ENCODE measurements around the gene TBC1D32. TPM values are rescaled to one million over a fixed set of nuclear protein-coding genes. Genes with fewer than 3 reads are reported as not detected.
"Not testable (repeated sequence)": the region's sequence is repeated elsewhere in the genome, so short reads cannot be mapped to it uniquely, and the experiment has no call there.

The TBC1D32 gene, protein sequence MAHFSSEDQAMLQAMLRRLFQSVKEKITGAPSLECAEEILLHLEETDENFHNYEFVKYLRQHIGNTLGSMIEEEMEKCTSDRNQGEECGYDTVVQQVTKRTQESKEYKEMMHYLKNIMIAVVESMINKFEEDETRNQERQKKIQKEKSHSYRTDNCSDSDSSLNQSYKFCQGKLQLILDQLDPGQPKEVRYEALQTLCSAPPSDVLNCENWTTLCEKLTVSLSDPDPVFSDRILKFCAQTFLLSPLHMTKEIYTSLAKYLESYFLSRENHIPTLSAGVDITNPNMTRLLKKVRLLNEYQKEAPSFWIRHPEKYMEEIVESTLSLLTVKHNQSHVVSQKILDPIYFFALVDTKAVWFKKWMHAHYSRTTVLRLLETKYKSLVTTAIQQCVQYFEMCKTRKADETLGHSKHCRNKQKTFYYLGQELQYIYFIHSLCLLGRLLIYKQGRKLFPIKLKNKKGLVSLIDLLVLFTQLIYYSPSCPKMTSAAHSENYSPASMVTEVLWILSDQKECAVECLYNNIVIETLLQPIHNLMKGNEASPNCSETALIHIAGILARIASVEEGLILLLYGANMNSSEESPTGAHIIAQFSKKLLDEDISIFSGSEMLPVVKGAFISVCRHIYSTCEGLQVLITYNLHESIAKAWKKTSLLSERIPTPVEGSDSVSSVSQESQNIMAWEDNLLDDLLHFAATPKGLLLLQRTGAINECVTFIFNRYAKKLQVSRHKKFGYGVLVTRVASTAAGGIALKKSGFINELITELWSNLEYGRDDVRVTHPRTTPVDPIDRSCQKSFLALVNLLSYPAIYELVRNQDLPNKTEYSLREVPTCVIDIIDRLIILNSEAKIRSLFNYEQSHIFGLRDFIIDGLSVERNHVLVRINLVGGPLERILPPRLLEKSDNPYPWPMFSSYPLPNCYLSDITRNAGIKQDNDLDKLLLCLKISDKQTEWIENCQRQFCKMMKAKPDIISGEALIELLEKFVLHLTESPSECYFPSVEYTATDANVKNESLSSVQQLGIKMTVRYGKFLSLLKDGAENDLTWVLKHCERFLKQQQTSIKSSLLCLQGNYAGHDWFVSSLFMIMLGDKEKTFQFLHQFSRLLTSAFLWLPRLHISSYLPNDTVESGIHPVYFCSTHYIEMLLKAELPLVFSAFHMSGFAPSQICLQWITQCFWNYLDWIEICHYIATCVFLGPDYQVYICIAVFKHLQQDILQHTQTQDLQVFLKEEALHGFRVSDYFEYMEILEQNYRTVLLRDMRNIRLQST
- 10 to 100 TPM; 10.1 to 21.6 (median 14.7) TPM for total RNA-seq

DNA sequence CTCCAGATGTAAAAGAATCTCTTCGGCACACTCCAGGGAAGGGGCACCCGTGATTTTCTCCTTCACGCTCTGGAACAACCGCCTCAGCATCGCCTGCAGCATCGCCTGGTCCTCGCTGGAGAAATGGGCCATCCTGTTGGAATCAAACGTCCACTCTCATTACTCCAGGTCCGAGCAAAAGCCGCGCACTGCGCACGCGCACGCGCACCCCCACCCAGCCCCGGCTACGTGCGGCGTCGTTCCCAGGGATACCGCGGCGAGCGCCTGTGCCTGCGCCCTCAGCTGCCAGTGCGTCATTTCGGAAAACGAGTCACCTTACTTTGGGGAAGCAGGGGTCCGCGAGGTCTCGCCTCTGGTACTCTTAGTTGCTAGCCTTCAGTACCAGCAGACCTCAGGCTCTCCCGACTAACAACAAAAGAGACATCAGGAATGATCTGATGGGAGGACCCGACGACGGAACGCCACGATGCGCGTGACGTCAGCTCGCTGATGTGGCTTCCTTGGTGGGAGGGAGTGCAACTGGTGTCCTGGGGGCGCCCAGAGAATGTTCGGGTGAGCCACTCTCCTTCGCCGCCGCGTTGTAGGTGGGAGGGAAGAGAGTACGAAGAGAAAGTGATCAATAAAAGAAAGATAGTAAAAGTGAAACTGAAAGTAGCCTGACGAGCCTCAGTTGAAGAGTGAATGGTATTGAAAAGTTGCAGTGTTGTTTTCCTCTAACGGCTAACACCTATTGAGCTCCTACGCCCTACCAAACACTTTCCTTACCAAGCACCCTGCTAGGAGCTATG is at the start of gene TBC1D32:
Gene TBC1D32, minus strand, starts transcription at position 182 of the 788 bp plus-strand sequence. Its CDS starts 50 bp downstream, at position 132.
- in situ Hi-C loops (cut with MboI; ENCODE audit: low pct_unique_long_range_greater_than_20kb in 2 of 9, low sequenced_read_pairs in 9 of 9, unreplicated experiment in 9 of 9): no loop called here
- H3K4me1 ChIP-seq (replicated peaks in 1 of 2): peaks cover 11 to 14% of the 10 kb centered on the region in 2 donors
- H3K4me3 ChIP-seq: peak within 1 kb of the TSS; percentile 43 to 65 (median 52)
- ATAC-seq (replicated peaks in 6 of 8): peak; percentile 93 to 99 (median 97)
- H3K27ac ChIP-seq: peak within 1 kb of the TSS; percentile 85 to 94
- 0 to 20% (median 5%) methylated on average over 4 to 39 of the region's 52 CpGs for WGBS, 10 experiments

DNA sequence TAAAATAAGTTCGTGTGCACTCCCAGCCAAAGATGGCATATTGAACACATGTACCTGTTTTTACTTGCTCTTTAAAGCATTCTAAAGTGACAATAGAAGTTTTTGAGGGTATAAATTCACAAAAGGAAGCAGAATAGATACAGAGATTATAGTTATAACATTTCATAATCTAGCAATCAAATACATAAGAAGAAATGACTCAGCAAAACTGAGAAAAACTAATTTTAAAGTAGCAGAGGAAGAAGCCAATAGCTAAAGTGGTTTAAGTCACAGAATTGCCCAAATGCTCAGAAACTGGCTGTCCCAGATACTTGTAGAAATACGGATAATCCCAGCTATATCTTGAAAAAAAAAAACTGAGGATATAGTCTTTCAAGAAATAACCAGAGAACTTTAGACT is 49.2 kb upstream of the TBC1D32 start:
- Histone ChIP-seq H3K4me3 (no peak overlapping the region), H3K4me1 (replicated peaks in 1 of 2) (no peaks in the 10 kb centered on the region), H3K27ac (no peak overlapping the region)
- ATAC-seq (replicated peaks in 6 of 8): no peak
- in situ Hi-C loops (cut with MboI; ENCODE audit: low pct_unique_long_range_greater_than_20kb in 2 of 9, low sequenced_read_pairs in 9 of 9, unreplicated experiment in 9 of 9): no loop called here
- 0 to 88% (median 46%) methylated on average over 1 to 2 of the region's 2 CpGs; no CpG with 5 or more reads in 1 of the 10 experiments for WGBS, 10 experiments

DNA sequence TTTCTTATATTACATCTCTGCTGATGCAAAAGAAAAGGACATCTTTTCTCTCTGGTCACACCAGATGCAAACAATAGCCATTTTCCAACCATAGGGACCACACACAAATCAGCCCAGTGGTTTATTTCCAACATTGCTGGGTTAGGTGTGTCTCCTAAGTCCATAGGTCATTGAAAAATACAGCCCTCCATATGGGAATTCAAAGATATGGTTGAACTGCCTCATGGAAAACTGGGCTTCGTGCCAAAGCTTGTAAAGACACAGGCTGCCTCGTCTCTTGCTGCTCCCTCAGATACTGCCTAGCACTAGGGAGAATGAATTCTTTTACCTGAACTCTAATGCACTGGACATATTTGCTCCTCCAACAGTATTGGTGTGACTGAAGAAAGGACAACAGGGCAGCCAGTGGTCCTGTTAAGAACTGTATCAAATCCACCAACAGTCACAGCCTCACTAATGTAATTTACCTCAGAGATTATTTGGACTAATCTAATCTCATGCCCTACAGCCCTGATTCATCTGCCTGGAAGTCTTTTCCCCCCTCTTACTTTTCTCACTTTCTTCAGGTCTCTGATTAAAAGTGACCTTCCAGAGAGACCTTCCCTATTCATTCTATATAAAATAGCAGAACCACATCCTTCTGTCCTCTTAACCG is 48.3 kb upstream of the TBC1D32 start:
- ATAC-seq (replicated peaks in 6 of 8): peak in 3 of 8 experiments; percentile 11 to 91 (median 73)
- Histone ChIP-seq H3K4me1 (replicated peaks in 1 of 2) (no peaks in the 10 kb centered on the region), H3K27ac (no peak overlapping the region), H3K4me3 (no peak overlapping the region)
- 10 to 90% (median 60%) methylated on average over 1 to 3 of the region's 3 CpGs; no CpG with 5 or more reads in 2 of the 10 experiments for WGBS, 10 experiments
- in situ Hi-C loops (cut with MboI; ENCODE audit: low pct_unique_long_range_greater_than_20kb in 2 of 9, low sequenced_read_pairs in 9 of 9, unreplicated experiment in 9 of 9): no loop called here

DNA sequence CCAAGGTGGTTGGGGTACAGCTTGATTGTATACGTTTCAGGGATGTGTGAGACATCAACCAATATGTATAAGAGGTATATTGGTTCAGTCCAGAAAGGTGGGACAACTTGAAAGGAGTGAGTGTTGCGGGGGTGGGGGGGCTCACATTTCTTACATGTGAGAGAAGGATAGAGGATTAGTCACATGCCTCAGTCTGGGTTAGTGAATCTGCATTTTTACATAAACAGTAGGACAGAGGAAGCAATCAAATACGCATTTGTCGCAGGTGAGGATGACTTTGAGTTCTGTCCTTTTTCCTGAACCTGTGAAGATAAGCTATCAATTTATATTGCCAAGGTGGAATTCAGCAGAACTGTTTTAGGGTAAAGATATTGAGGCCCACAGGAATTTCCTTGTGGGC is 42.1 kb upstream of the TBC1D32 start:
- WGBS, 10 experiments: 48 to 100% (median 79%) methylated on average over 1 to 4 of the region's 4 CpGs; no CpG with 5 or more reads in 3 of the 10 experiments
- no peak for ATAC-seq (replicated peaks in 6 of 8)
- no peak overlapping the region for H3K4me3 ChIP-seq
- H3K4me1 ChIP-seq (replicated peaks in 1 of 2): no peaks in the 10 kb centered on the region
- no peak overlapping the region for H3K27ac ChIP-seq
- in situ Hi-C loops (cut with MboI; ENCODE audit: low pct_unique_long_range_greater_than_20kb in 2 of 9, low sequenced_read_pairs in 9 of 9, unreplicated experiment in 9 of 9): no loop called here

DNA sequence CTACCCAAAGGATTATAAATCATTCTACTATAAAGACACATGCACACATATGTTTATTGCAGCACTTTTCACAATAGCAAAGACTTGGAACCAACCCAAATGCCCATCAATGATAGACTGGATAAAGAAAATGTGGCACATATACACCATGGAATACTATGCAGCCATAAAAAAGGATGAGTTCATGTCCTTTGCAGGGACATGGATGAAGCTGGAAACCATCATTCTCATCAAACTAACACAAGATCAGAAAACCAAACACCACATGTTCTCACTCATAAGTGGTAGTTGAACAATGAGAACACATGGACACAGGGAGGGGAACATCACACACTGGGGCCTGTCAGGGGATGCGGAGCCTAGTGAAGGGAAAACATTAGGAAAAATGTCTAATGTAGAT is 39.9 kb upstream of the TBC1D32 start:
- ATAC-seq (replicated peaks in 6 of 8); in situ Hi-C loops (cut with MboI; ENCODE audit: low pct_unique_long_range_greater_than_20kb in 2 of 9, low sequenced_read_pairs in 9 of 9, unreplicated experiment in 9 of 9); H3K4me3 ChIP-seq; H3K4me1 ChIP-seq (replicated peaks in 1 of 2); H3K27ac ChIP-seq: not testable (repeated sequence)
- whole genome bisulfite sequencing, 10 experiments: 83 to 100% (median 100%) methylated on average over 1 of the region's 1 CpG; no CpG with 5 or more reads in 5 of the 10 experiments

DNA sequence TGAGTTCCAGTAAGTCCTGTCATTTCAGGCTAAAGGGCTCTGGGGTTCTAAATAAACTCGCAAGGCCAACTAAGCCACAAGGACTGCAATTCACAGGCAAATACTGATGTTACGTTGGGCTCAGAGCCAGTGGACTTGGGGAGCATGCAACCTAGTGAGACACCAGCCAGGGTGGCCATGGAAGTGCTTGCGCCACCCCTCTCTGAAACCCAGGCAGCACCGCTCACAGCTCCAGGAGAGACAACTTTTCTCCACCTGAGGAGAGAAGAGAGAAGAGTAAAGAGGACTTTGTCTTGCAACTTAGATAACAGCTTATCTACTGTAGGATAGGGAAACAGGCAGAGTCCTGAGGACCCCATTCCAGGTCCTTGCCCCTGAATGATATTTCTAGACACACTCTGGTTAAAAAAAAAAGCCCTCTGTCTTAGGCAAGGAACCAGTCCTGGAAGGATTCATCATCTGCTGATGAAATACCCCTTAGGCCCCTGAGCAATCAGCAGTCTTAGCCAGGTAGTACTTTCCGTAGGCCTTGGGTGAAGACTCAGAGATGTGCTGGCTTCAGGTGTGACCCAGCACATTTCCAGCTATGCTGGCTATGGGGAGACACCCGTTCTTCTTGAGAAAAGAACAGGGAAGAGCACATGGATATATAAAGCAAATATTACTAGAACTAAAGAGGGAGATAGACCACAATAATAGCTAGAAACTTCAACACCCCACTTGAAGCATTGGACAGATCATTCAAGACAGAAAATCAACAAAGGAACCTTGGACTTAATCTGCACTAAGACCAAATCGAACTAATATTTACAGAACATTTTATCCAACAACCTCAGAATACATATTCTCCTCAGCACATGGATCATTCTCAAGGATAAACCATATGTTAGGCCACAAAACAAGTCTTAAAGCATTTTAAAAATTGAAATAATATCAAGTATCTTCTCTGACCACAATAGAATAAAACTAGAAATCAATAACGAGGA is 31.5 kb upstream of the TBC1D32 start:
- 3 to 100% (median 93%) methylated on average over 1 to 6 of the region's 8 CpGs for WGBS, 10 experiments
- no peak for ATAC-seq (replicated peaks in 6 of 8)
- H3K27ac ChIP-seq: no peak overlapping the region
- H3K4me1 ChIP-seq (replicated peaks in 1 of 2): no peaks in the 10 kb centered on the region
- in situ Hi-C loops (cut with MboI; ENCODE audit: low pct_unique_long_range_greater_than_20kb in 2 of 9, low sequenced_read_pairs in 9 of 9, unreplicated experiment in 9 of 9): no loop called here
- no peak overlapping the region for H3K4me3 ChIP-seq

DNA sequence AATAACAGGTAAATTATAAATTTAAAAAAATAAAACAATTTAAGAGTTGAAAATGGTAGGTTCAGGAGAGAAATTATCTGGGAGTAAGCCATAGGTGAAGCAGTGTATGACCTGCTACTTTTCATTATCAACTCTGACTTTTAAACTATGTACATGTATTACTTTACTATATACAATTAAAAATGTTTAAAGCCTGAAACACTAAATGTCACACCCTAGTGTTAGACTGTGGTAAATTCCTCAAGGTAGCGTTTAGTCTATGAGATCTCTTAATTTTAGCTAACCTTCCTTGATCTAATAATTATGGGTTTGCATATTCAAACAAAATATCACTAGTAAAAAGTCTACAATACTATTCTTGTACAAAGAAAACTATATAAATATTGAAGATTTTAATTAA is 22.3 kb upstream of the TBC1D32 start:
- Histone ChIP-seq H3K4me3 (no peak overlapping the region), H3K4me1 (replicated peaks in 1 of 2) (no peaks in the 10 kb centered on the region), H3K27ac (no peak overlapping the region)
- in situ Hi-C loops (cut with MboI; ENCODE audit: low pct_unique_long_range_greater_than_20kb in 2 of 9, low sequenced_read_pairs in 9 of 9, unreplicated experiment in 9 of 9): no loop called here
- 33 to 100% (median 94%) methylated on average over 1 of the region's 1 CpG; no CpG with 5 or more reads in 4 of the 10 experiments for WGBS, 10 experiments
- no peak for ATAC-seq (replicated peaks in 6 of 8)

DNA sequence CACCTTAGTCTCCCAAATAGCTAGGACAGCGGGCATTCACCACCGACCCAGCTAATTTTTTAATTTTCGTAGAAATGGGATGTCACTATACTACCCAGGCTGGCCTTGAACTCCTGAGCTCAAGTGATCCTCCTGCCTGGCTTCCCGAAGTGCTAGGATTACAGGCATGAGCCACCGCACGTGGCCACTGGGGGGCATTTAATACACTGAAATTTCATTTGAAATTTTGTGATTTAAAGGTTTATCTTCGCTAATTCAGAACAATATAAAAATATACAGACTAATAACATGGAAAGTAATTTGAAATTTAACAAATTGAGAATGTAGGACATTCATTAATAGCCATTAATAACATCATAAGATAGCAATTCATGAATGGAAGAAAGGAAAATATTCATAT is 20.5 kb upstream of the TBC1D32 start:
- 23 to 92% (median 71%) methylated on average over 1 to 7 of the region's 7 CpGs for WGBS, 10 experiments
- H3K4me3 ChIP-seq: no peak overlapping the region

DNA sequence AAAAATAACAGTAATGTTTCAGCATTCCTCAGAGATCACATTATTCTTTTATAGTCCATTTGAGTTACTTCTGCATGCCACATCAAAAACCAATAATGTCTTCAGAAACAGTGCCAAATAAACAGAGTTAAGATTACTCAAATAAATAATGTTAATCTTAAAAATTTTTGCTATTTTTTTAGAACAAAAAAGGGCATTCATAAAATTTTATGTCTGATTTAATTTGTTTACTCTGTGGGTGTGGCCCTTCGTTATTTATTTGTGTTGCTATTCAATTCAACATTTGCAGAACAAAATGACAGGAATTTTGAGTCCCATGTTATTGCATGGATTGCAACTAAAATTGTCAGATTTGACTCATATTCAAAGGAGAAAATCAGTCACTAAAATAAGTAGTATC is 18.7 kb upstream of the TBC1D32 start:
- no peak overlapping the region for H3K27ac ChIP-seq
- no peak overlapping the region for H3K4me3 ChIP-seq
- no peaks in the 10 kb centered on the region for H3K4me1 ChIP-seq (replicated peaks in 1 of 2)
- in situ Hi-C loops (cut with MboI; ENCODE audit: low pct_unique_long_range_greater_than_20kb in 2 of 9, low sequenced_read_pairs in 9 of 9, unreplicated experiment in 9 of 9): no loop called here
- ATAC-seq (replicated peaks in 6 of 8): no peak
- 0 to 100% (median 50%) methylated on average over 1 of the region's 1 CpG for WGBS, 10 experiments

More for the DNA sequence above, 20.5 kb upstream of the TBC1D32 start:
- no peak for ATAC-seq (replicated peaks in 6 of 8)
- Histone ChIP-seq H3K27ac (no peak overlapping the region), H3K4me1 (replicated peaks in 1 of 2) (no peaks in the 10 kb centered on the region)
- in situ Hi-C loops (cut with MboI; ENCODE audit: low pct_unique_long_range_greater_than_20kb in 2 of 9, low sequenced_read_pairs in 9 of 9, unreplicated experiment in 9 of 9): no loop called here

DNA sequence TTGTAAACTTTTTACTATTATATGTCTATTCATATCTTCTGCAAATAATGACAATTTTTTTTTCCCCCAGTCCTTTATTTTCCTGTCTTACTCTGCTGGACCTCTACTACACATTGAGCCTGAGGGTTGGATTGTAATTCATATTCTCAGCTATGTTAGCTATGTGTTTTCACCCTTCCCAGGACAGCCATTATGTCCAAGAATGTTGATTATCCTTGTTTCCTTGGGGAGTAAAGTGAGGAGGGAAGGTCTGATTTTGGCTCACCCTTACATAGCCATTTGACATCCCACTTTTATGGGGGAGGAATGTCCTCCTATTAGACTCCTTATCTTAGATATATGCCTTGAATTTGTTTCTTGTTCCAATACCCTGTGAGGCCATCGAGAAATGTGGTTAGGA is 17.6 kb upstream of the TBC1D32 start:
- Histone ChIP-seq H3K4me3 (no peak overlapping the region), H3K4me1 (replicated peaks in 1 of 2) (no peaks in the 10 kb centered on the region), H3K27ac (no peak overlapping the region)
- in situ Hi-C loops (cut with MboI; ENCODE audit: low pct_unique_long_range_greater_than_20kb in 2 of 9, low sequenced_read_pairs in 9 of 9, unreplicated experiment in 9 of 9): no loop called here
- WGBS, 10 experiments: 0 to 100% (median 55%) methylated on average over 1 of the region's 1 CpG; no CpG with 5 or more reads in 2 of the 10 experiments
- ATAC-seq (replicated peaks in 6 of 8): no peak

DNA sequence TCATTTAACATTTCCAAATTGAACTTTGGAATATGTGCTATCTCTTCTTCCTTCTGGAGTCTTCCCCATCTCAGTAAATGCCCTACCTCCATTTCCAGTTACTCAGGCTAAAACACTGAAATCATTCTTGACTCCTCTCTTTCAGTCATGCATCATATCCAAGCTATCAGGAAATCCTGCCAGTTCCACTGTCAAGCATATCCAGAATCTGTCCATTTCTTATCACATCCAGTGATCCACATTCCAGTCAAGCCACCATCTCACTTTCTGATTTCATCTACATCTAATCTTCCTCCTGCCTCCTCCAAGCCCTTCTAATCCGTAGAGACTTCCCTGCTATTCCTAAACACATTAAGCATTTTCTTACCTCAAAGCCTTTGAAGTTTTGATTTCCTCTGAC is 15.3 kb upstream of the TBC1D32 start:
- Histone ChIP-seq H3K4me1 (replicated peaks in 1 of 2) (no peaks in the 10 kb centered on the region), H3K27ac (no peak overlapping the region), H3K4me3 (no peak overlapping the region)
- in situ Hi-C loops (cut with MboI; ENCODE audit: low pct_unique_long_range_greater_than_20kb in 2 of 9, low sequenced_read_pairs in 9 of 9, unreplicated experiment in 9 of 9): no loop called here
- no peak for ATAC-seq (replicated peaks in 6 of 8)
- WGBS, 10 experiments: 0 to 100% (median 50%) methylated on average over 1 of the region's 1 CpG; no CpG with 5 or more reads in 2 of the 10 experiments
